ENCODE results near the gene RAB5B. TPM values are rescaled to one million over a fixed set of nuclear protein-coding genes. Genes with fewer than 3 reads are reported as not detected.

RAB5B gene, protein sequence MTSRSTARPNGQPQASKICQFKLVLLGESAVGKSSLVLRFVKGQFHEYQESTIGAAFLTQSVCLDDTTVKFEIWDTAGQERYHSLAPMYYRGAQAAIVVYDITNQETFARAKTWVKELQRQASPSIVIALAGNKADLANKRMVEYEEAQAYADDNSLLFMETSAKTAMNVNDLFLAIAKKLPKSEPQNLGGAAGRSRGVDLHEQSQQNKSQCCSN
- 36.6 TPM for polyA plus RNA-seq (2013, experiment 1 of 2)
- polyA plus RNA-seq (2013, experiment 2 of 2): 48.6 TPM

DNA sequence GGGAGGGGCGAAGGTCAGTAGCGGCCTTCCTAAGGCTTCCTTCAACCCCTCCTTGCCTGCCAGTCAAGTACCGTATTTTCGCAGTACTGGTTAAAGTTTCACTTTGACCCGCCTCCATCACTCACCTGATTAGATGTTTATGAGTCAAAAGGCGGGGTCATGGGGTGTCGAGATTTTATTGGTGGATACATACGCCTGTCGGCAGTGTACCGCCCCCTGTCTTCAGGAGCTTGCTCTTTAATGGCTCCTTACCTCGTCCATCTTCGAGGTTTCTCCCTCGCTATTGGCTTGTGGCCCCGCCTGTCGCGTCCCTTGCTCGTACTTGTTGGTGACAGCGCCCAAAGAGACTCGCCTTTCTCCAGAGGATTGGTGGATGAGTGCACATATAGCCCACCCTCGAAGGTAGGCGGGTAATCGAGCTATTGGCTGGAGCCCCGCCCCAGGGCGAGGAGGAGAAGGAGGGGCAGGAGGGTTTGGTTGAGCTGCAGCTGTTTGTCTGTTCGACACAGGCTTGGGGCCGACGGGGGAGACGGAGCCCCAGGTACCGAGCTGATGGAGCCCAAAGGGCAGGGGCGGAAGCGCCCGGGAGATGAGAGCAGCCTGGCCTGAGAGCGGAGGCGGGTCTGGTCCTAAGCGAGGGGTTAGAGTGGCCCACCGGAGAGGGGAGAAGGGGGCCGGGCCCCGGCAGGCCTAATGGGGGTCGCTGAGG, at the start of gene RAB5B:
TSS of gene RAB5B (plus strand) at position 480 of the 709 bp plus-strand sequence. CDS start 12,883 bp downstream, outside the sequence.
- Histone ChIP-seq H3K9ac (ENCODE audit: low read depth, low read length) (peak within 1 kb of the TSS; percentile 76), H3K9me3 (ENCODE audit: insufficient read depth, low read depth, low read length) (no peaks in the 10 kb centered on the region), H3K36me3 (ENCODE audit: insufficient read depth, low read length) (peaks cover 38% of the 10 kb centered on the region), H3K4me3 (ENCODE audit: low read length) (peak within 1 kb of the TSS; percentile 80), H3K4me1 (ENCODE audit: insufficient read depth, low read length) (peaks cover 6% of the 10 kb centered on the region; the same call in 1 of the 2 replicates), H3K27ac (ENCODE audit: low read depth, low read length) (peak within 1 kb of the TSS; percentile 82), H3K27me3 (ENCODE audit: insufficient read depth, low read length) (no peaks in the 10 kb centered on the region)
- whole genome bisulfite sequencing: under 1% methylated on average over 39 of the region's 39 CpGs

DNA sequence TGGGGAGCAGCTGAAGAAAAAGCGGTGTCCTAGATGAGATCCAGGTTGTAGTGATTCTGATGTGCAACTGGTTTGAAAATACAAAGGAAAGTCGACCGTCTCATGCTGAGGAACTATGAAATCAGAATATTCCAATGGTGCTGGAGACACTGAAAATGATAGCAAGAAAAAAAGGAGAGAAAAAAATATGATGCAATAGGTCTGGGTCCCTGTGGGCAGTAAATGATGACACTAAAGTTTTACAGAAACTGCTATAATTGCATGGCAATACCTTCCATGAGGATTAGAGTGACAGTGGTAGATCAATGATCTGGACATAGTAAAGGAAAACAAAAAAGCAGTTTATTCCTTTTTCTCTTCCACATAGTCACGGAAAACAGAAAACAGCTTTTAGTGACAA, 48.5 kb upstream of the RAB5B start:
- Histone ChIP-seq H3K9ac (ENCODE audit: low read depth, low read length) (no peak overlapping the region), H3K27me3 (ENCODE audit: insufficient read depth, low read length) (no peaks in the 10 kb centered on the region), H3K36me3 (ENCODE audit: insufficient read depth, low read length) (peaks cover 50% of the 10 kb centered on the region), H3K9me3 (ENCODE audit: insufficient read depth, low read depth, low read length) (no peaks in the 10 kb centered on the region), H3K27ac (ENCODE audit: low read depth, low read length) (no peak overlapping the region), H3K4me3 (ENCODE audit: low read length) (peak overlapping the region; percentile 94), H3K4me1 (ENCODE audit: insufficient read depth, low read length) (peaks cover 10% of the 10 kb centered on the region)
- WGBS: 95% methylated on average over 4 of the region's 4 CpGs

- peak overlapping the region; percentile 92 for H3K9ac ChIP-seq (ENCODE audit: low read depth, low read length)
- peaks cover 17% of the 10 kb centered on the region for H3K4me1 ChIP-seq (ENCODE audit: insufficient read depth, low read length)
- 28% methylated on average over 10 of the region's 10 CpGs for WGBS
- no peaks in the 10 kb centered on the region for H3K9me3 ChIP-seq (ENCODE audit: insufficient read depth, low read depth, low read length)
- peak overlapping the region; percentile 94 for H3K4me3 ChIP-seq (ENCODE audit: low read length)
- H3K36me3 ChIP-seq (ENCODE audit: insufficient read depth, low read length): peaks cover 42% of the 10 kb centered on the region
- peaks cover under 1% of the 10 kb centered on the region; the same call in 1 of the 2 replicates for H3K27me3 ChIP-seq (ENCODE audit: insufficient read depth, low read length)
- peak overlapping the region; percentile 96 for H3K27ac ChIP-seq (ENCODE audit: low read depth, low read length)
Measured at GRCh38 chr12:55925870-55926737, 47.8 kb upstream of the RAB5B start.

- Histone ChIP-seq H3K27ac (ENCODE audit: low read depth, low read length) (peak overlapping the region; percentile 96), H3K36me3 (ENCODE audit: insufficient read depth, low read length) (peaks cover 34% of the 10 kb centered on the region), H3K4me3 (ENCODE audit: low read length) (peak overlapping the region; percentile 94), H3K9ac (ENCODE audit: low read depth, low read length) (peak overlapping the region; percentile 92), H3K27me3 (ENCODE audit: insufficient read depth, low read length) (peaks cover 5% of the 10 kb centered on the region), H3K4me1 (ENCODE audit: insufficient read depth, low read length) (peaks cover 21% of the 10 kb centered on the region), H3K9me3 (ENCODE audit: insufficient read depth, low read depth, low read length) (no peaks in the 10 kb centered on the region)
- 1% methylated on average over 42 of the region's 42 CpGs for WGBS
Measured at GRCh38 chr12:55926738-55927587, 46.9 kb upstream of the RAB5B start.

GRCh38 chr12:55927588-55928502, 46.0 kb upstream of the RAB5B start, which contains the start of gene PYM1:
PYM1 (minus strand) TSS chr12:55927894; CDS start chr12:55927761, 133 bp downstream.
- H3K9me3 ChIP-seq (ENCODE audit: insufficient read depth, low read depth, low read length): no peaks in the 10 kb centered on the region
- H3K27ac ChIP-seq (ENCODE audit: low read depth, low read length): peak within 1 kb of the TSS; percentile 96
- peaks cover 14% of the 10 kb centered on the region for H3K27me3 ChIP-seq (ENCODE audit: insufficient read depth, low read length)
- peak within 1 kb of the TSS; percentile 92 for H3K9ac ChIP-seq (ENCODE audit: low read depth, low read length)
- H3K4me1 ChIP-seq (ENCODE audit: insufficient read depth, low read length): peaks cover 25% of the 10 kb centered on the region
- 7% methylated on average over 49 of the region's 49 CpGs for WGBS
- peak within 1 kb of the TSS; percentile 94 for H3K4me3 ChIP-seq (ENCODE audit: low read length)
- peaks cover 25% of the 10 kb centered on the region for H3K36me3 ChIP-seq (ENCODE audit: insufficient read depth, low read length)

DNA sequence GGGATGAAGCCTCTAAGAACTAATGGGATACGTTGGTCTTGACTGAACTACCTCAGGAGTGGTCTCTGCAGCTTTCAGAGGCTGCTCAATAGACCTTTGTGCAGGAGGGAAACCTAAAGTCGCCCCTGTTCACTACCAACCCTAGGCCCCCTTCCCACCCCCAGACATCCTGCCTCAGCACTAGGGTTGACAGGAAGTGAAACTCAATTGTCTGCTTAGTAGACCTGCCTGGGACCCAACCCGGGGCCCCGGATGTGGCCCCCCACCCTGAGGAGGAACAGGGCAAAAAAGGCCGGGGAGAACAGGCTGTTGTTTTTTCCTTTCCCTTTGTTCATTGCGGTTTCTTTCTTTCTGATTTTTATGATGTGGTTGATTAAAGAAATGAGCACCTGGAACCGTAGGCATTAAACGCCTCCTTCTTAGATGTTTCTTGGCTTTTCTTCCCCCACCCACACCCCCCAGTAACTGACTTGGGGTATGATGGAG, 44.5 kb upstream of the RAB5B start:
- no peak overlapping the region for H3K9ac ChIP-seq (ENCODE audit: low read depth, low read length)
- peaks cover 13% of the 10 kb centered on the region for H3K36me3 ChIP-seq (ENCODE audit: insufficient read depth, low read length)
- no peaks in the 10 kb centered on the region for H3K9me3 ChIP-seq (ENCODE audit: insufficient read depth, low read depth, low read length)
- H3K4me1 ChIP-seq (ENCODE audit: insufficient read depth, low read length): peaks cover 33% of the 10 kb centered on the region
- H3K4me3 ChIP-seq (ENCODE audit: low read length): no peak overlapping the region
- no peak overlapping the region for H3K27ac ChIP-seq (ENCODE audit: low read depth, low read length)
- 80% methylated on average over 5 of the region's 8 CpGs for WGBS
- H3K27me3 ChIP-seq (ENCODE audit: insufficient read depth, low read length): peaks cover 25% of the 10 kb centered on the region

DNA sequence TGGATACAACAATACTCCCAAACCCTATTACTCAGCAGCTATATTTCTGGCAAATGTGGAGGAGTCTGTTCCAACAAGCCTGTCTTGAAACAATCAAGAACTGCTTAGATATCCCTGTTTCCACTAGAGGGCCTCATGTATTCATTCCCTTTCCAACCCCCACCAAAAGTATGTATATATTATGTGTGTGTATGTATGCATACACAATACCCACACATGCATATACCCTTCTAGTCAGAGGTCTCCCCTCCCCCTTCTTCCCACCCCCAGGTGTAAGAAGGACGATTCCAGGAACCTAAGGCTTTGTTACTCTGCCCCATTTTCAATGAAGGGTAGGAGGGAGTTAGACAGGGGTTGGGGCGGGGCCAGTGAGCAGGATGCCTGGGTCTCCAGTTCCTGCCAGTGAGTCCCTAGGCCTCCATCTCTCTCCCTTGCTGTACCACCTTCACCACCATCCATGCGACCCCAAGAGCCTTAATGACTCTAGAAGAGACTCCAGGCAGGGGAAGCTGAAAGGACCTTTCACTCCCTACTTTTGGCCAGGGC, 43.0 kb upstream of the RAB5B start, which contains the start of gene DGKA:
TSS of gene DGKA (plus strand) at position 392 of the 546 bp plus-strand sequence. CDS start 5,342 bp downstream, outside the sequence.
- Histone ChIP-seq H3K27ac (ENCODE audit: low read depth, low read length) (no peak within 1 kb of the TSS; the same call in 1 of the 2 replicates), H3K27me3 (ENCODE audit: insufficient read depth, low read length) (peaks cover 30% of the 10 kb centered on the region), H3K9ac (ENCODE audit: low read depth, low read length) (peak within 1 kb of the TSS; percentile 22; the same call in 1 of the 2 replicates), H3K4me3 (ENCODE audit: low read length) (peak within 1 kb of the TSS; percentile 65), H3K36me3 (ENCODE audit: insufficient read depth, low read length) (0 out of 2 replicates have a peak, but pooled peaks cover 1% of the 10 kb centered on the region), H3K9me3 (ENCODE audit: insufficient read depth, low read depth, low read length) (no peaks in the 10 kb centered on the region), H3K4me1 (ENCODE audit: insufficient read depth, low read length) (peaks cover 26% of the 10 kb centered on the region)
- 77% methylated on average over 2 of the region's 3 CpGs for WGBS

- Histone ChIP-seq H3K9me3 (ENCODE audit: insufficient read depth, low read depth, low read length) (no peaks in the 10 kb centered on the region), H3K9ac (ENCODE audit: low read depth, low read length) (peak overlapping the region; percentile 22; the same call in 1 of the 2 replicates), H3K4me1 (ENCODE audit: insufficient read depth, low read length) (peaks cover 23% of the 10 kb centered on the region), H3K36me3 (ENCODE audit: insufficient read depth, low read length) (no peaks in the 10 kb centered on the region), H3K27me3 (ENCODE audit: insufficient read depth, low read length) (peaks cover 30% of the 10 kb centered on the region), H3K4me3 (ENCODE audit: low read length) (peak overlapping the region; percentile 65), H3K27ac (ENCODE audit: low read depth, low read length) (no peak overlapping the region)
- 24% methylated on average over 10 of the region's 10 CpGs for WGBS
Measured at GRCh38 chr12:55931317-55931779, 42.5 kb upstream of the RAB5B start.

All from HUES64 (cell line).